GM12874 (cell line): ENCODE data around the gene NEK10.

ENCODE experiments used
- TF ChIP-seq, protein P1 (sequence below): IDR thresholded peaks from 2 replicates; pipeline ENCODE4 v1.5.1; 2011; ENCODE audit warnings: low read depth, mild to moderate bottlenecking, control low read depth, low read length, moderate library complexity; ENCODE audit not compliant: insufficient read depth

Gene NEK10

DNA sequence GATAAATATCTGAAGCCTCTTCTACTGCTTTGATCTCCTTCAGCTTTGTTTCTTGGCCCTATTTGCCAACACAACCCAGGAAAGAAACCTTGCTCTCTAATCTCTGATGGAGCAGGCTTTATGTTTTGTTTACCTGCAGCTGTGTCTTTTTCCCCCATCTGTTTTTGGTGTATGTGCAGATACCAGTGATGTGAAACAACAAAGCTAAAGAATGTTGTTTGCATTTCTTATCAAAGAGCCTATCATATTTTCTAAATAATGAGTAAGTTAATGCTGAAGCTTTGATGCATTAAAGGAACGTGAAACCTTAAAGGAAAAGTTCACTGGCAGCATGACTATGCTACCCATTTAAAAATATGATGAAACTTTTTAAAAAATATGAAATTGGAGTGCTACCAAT, 238.4 kb downstream of the NEK10 start:
- TF ChIP-seq, protein P1, sequence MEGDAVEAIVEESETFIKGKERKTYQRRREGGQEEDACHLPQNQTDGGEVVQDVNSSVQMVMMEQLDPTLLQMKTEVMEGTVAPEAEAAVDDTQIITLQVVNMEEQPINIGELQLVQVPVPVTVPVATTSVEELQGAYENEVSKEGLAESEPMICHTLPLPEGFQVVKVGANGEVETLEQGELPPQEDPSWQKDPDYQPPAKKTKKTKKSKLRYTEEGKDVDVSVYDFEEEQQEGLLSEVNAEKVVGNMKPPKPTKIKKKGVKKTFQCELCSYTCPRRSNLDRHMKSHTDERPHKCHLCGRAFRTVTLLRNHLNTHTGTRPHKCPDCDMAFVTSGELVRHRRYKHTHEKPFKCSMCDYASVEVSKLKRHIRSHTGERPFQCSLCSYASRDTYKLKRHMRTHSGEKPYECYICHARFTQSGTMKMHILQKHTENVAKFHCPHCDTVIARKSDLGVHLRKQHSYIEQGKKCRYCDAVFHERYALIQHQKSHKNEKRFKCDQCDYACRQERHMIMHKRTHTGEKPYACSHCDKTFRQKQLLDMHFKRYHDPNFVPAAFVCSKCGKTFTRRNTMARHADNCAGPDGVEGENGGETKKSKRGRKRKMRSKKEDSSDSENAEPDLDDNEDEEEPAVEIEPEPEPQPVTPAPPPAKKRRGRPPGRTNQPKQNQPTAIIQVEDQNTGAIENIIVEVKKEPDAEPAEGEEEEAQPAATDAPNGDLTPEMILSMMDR, result no peak

DNA sequence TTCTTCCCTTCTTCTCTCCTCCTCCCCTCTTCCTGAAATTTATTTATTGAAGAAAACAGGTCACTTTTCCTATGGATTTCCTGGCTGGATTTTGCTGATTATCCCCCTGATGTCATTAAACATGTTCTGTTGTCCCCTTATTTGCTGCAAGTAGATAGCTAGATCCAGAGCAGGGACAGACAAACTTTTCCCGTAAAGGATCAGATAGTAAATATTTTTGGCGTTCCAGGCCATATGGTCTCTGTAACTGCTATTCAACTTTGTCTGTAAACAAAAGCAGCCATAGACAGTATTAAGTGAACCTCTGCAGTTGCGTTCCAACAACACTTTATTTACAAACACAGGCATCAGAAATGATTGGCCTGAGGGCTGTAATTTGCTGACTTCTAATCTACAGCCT, 241.3 kb downstream of the NEK10 start:
- TF ChIP-seq, protein P1, result no peak

DNA sequence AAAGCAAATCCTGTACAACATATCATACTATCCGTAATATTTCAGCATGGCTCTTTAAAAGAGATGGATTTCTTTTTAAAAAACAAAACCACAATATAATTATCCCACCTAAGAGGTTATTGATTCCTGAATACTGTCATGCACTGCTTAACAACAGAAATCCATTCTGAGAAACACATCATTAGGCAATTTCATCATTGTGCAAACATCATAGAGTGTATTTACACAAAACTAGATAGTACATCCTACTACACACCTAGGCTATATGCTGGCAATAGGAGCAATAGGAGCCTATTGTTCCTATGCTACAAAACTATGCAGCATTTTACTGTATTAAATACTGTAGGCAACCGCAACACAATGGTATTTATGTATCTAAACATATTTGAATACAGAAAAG, 242.0 kb downstream of the NEK10 start:
- TF ChIP-seq, protein P1, result no peak

DNA sequence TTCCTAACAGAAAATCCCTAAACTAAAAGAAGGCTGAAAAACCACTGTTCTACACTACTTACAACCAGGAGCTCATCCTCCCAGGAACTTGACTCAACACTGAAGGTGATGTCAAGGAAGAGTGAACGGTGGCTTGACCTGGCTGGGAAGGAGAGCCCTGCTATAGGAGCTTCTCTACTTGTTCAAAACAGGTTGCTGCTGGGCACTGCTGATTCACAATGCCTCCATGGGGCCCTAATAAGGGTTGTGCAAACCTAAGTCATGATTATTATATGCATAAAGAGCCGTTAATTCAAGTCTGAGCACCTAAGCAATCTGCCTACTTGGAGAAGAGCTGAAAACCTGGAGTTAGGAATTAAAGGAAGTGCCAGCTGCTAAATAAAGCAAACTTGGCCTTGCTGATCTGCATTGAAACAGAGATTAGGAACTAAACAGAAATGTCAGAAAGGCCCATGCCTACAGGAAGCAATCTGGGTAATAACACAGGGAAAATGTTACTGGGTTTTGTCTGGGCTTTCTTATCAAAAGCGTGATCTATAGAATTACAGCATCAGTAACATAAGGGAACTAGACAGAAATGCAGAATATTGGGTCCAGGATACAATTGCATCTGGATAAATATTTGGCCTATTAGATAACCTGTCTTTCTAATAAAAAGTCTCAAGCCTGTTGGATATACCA, 243.2 kb downstream of the NEK10 start:
- TF ChIP-seq, protein P1, result no peak

DNA sequence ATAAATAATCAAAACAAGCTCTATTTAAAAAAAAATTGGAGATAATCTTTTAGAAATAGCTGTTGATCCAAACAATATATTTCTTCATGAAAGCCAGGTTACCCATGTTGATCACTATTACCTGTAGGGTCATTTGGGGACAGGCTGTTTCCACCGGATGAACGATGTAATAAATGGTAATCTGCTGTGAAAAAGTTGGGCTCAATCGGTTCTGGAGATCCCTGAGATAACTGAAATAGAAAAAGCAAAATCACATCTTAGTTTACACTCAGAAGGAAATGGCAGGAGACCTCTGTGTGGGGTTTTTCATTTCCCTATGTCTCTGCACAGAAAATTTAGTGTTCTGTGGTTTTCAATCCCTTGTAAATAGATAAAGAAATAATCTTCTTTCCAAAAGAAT, 249.5 kb downstream of the NEK10 start:
- TF ChIP-seq, protein P1, result no peak

DNA sequence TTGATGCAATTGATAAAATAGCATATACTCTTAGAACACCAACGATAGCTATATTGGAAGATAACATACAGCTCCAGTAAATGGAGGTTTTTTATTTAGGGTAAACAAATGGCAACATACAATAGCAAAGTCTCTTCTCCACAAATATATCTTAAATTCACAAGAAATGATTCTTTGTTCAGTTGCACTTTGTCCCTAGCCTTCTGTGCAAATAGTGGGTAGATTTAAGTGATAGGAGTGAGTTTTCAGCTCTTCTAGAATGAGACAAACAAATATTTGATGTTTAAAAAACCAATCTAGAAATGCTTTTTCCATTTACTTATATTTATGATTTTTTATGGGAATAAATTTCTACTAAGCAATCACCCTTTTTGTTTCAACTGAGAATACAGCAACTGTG, 253.8 kb downstream of the NEK10 start:
- TF ChIP-seq, protein P1, result no peak

DNA sequence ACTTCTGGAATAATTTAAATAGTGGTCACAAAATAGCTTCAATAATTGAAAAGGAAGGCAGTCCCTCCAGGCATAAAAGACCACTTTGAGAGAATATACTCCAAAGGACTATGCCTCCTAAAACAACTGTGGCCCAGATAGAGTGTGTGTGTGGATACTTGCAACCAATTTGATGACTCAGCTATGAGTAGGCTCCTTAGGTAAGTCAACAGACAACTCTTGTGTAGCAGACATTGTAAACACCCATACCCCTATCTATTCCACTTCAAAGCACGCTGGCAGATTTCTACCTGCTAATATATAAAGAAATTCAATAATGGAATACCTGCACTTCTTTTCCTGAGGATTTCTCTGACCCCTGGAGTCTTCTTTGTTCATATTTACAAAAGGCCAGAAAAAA, 254.5 kb downstream of the NEK10 start:
- TF ChIP-seq, protein P1, result no peak
